HG03196 (cell line): ENCODE data around the gene SIGLECL1.

ENCODE experiments used
- ATAC-seq: cut with Tn5 transposase; IDR thresholded peaks from one replicate; pipeline ENCODE4 v1.9.1; 2021; ENCODE audit not compliant: unreplicated experiment

Gene SIGLECL1

GRCh38 chr19:51252306-51253079, 1.6 kb downstream of the SIGLECL1 start:
- ATAC-seq: no peak

DNA sequence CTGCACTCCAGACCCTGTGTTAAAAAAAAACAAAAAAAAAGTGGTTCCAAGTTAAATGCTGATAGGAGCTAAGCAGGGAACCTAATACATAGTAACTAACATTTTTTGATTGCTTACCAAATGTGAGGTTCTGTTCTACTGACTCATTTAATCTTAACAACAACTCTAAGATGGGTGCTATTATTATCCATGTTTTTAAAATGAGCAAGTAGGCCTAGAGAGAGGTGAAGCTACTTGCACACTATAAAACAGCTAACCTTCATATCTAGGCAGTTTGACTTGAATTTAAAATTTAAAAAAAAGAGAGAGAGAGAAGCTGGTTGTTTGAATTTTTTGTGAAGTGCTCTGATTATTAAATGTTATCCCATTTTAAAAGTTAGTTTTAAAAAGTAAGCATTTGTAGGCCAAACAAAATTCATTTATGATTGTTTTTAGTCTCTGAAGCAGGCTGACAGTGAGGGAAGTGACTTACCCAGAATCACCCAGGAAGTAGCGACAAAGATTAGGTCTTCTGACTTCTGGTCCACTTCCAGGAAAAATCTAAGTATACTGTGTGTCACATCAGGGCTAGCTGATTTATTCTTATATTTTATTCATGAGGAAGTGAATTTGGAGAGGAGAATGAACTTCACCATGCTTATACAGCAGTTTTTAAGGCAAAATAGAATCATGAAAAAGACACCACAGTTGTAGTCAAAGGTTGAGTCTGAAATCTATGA, 2.4 kb downstream of the SIGLECL1 start:
- no peak for ATAC-seq

DNA sequence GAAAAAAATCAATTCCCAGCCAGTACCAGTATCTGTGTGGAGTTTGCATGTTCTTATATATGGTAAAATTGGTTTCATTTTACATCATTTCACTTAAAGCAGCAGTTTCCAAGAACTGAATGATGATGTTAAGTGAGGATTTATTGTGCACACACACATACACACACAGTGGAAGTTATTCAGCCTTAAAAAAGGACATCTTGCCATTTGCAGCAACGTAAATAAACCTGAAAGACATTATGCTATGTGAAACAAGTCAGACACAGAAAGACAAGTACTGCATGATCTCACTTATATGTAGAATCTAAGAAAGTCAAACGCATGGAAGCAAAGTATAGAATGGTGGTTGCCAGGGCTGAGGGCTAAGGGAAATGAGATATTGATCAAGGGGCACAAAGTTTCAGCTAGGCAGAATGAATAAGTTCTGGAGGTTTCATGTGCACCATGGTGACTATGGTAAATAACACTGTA, 5.3 kb downstream of the SIGLECL1 start:
- ATAC-seq: no peak

- no peak for ATAC-seq
Measured at GRCh38 chr19:51257471-51257870, 6.6 kb downstream of the SIGLECL1 start.

DNA sequence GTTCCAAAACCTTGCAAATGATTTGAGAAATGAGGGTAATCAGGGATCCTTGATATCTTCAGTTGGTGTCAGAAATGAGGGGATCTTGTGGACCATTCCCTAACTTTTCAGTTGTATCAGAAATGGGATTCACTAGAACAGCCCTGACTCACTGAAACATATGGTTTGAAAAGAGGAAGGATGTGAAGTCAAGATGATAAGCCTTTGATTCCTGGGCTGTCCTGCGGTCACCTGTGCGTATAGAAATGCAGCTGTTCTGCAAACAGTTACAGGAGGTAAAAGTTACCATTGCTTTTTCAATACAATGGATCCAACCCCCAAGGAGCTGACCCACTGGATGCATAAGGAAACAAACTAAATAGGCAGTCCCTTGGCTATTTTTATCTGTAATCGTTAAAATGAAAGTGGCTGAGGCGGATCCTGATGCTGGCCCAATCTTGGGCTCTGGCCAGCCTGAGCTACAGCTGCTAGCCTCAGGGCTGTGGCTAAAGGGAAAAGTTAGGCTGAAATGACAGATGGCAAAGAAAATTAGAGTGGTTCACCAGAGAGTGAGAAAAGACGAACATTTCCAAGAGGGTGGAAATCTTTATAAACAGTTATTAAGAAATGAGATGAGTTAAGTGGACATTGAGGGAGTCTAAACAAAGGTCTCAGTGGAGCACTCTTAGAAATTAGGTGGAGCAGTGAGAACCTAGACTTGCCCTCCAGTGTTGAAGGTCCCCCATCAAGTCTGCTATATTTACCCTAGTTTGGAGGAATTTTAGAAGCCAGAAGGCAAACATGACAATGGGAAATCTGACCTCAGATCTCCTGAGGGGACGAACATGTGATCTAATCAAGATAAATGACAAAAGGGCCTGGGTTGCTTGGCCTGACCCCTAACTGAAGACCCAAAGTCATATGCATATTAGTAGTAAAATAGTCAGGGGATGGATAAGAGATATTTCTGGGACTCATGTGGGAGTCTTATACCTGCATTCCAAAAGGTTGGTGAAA, 7.6 kb downstream of the SIGLECL1 start:
- ATAC-seq: no peak

GRCh38 chr19:51259348-51260245, 8.7 kb downstream of the SIGLECL1 start:
- ATAC-seq: no peak

- no peak for ATAC-seq
Measured at GRCh38 chr19:51263808-51264207, 12.9 kb downstream of the SIGLECL1 start.

GRCh38 chr19:51271067-51271466, 20.2 kb downstream of the SIGLECL1 start:
- no peak for ATAC-seq

- ATAC-seq: no peak
Measured at GRCh38 chr19:51272183-51272810, 21.4 kb downstream of the SIGLECL1 start.

- no peak for ATAC-seq
Measured at GRCh38 chr19:51274049-51274770, 23.3 kb downstream of the SIGLECL1 start.

DNA sequence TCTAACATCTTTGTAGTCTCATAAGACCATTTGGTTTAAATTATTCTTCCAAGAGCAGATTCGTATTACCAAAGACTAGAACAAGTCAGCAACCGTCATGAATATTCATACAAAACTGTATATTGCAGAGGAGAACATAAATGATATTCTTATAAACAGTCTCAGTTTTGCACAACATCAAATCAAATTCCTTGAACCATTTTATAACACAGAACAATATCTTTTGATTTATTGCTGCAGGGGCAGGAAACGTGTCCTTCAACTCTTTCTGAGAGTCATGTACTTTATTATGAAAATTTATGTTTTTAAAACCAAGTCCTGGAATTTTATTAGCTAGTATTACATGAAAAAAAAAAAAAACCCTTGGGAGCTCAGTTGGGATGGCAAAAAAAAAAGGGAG, 26.2 kb downstream of the SIGLECL1 start:
- ATAC-seq: no peak

DNA sequence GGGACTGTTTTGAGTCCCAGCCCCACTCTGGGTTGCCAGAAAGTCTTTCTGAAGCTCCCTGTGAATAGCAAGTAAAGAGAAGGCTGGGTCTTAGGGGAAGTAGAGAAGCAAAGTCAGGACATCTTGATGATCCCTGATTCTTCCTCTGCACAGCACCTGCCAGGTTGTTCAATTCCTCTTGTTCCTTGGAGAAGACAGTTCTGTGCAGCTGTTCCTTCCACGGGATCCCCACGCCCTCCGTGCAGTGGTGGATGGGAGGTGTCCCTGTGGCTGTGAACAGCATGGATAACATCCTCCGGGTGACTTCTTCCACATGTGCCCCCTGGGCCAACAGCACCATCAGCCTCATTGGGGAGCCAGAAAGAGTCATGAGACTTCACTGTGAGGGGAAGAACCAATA, 31.5 kb downstream of the SIGLECL1 start:
- no peak for ATAC-seq

DNA sequence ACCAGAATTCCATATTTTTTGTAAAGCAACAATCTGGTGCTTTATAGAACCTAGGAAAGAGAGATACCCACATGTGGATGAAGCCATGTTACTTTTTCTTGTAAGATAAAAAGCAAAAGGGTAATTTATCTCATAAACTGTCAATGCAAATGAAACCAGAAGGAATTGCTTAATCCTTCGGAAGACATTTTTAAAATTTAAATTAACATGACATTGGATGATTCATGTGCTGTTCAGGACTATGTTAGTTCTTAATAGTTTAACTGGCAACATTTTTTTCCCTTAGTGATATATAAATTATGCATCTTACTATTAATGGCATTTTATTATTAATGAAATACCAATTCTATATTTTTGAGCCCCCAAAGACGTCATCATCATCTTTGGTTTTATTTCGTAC, 34.8 kb downstream of the SIGLECL1 start:
- no peak for ATAC-seq

GRCh38 chr19:51289635-51290034, 38.8 kb downstream of the SIGLECL1 start:
- no peak for ATAC-seq

GRCh38 chr19:51292971-51293370, 42.1 kb downstream of the SIGLECL1 start:
- ATAC-seq: no peak

- no peak for ATAC-seq
Measured at GRCh38 chr19:51293571-51294210, 42.8 kb downstream of the SIGLECL1 start.

DNA sequence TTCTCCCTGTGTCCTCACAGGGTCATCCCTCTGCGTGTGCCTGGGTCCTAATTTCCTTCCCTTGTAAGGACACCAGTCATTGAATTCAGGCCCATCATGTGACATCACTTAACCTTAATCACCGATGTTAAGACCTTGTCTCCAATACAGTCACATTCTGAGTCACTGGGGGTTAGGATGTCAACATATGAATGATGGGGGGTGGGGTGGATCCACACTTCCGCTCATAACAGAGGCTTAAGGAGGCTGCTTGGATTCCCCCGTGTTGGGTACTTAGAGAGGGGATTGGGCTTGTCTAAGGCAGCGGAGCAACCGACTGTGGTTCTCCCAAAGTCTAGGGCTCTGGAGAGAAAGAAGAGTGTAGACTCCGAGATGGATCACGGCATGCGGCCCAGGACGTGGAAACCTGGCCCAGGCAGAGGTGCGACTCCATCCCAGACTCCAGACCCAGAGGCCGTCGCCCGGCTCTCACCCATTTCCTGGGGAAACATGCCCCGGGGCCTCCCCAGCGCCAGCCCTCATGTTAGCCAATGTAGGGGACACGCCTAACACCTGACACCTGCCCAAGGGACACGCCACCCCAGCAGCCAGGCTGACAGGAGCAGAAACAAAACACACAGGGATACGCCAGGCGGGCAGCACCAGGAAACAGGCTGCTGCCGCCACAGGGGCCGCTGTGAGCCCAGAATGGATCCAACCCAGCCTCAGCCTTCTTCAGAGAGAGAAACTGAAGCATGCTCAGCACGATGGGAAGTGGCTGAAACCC, 43.5 kb downstream of the SIGLECL1 start:
- ATAC-seq: no peak

GRCh38 chr19:51294977-51295375, 44.1 kb downstream of the SIGLECL1 start:
- no peak for ATAC-seq
